GM12878 (cell line): ENCODE data around the gene DMXL2. TPM values are rescaled to one million over a fixed set of nuclear protein-coding genes. Genes with fewer than 3 reads are reported as not detected.

ENCODE experiments used
- ATAC-seq: fragments of 200-7000 bp; cut with Tn5 transposase; 3 replicates; pipeline ENCODE4 v1.9.1; 2020; ENCODE audit warnings: mild to moderate bottlenecking, moderate library complexity
- BruUV-seq: library from RNA; stranded (reverse); fragments of 400-500 nt; replicated peaks from 2 replicates; lab custom pipeline; 2021; lab: Mats Ljungman, UMichigan
- CTCF ChIA-PET: fragments of 300-600 bp; sonication (Branson Sonifier 250); formaldehyde crosslinking; extraction: SDS; loops from one replicate; lab custom pipeline; 2021; ENCODE audit warnings: inconsistent platforms; lab: Yijun Ruan, JAX
- POLR2A ChIA-PET: fragments of 350-600 bp; formaldehyde crosslinking; extraction: SDS; loops from one replicate; lab custom pipeline; 2021; ENCODE audit warnings: inconsistent platforms; lab: Charles Lee
- RAD21 ChIA-PET: fragments of 300-600 bp; sonication (Branson Sonifier 250); formaldehyde crosslinking; loops from one replicate; lab custom pipeline; 2023; ENCODE audit warnings: antibody characterized with exemption; ENCODE audit not compliant: unreplicated experiment; lab: Charles Lee
- SMC1A ChIA-PET: fragments of 300-600 bp; sonication (Branson Sonifier 250); formaldehyde crosslinking; loops from one replicate; lab custom pipeline; 2023; ENCODE audit not compliant: unreplicated experiment, uncharacterized antibody; lab: Charles Lee
- DNase-seq: peaks from one replicate; pipeline ENCODE4 v3.0.0-alpha.2; 2011; ENCODE audit warnings: low read depth, low spot score
- FAIRE-seq: peaks from 3 replicates; lab custom pipeline; 2011; peaks lifted over from hg19 to GRCh38; lab: Jason Lieb, UNC
- H2AFZ ChIP-seq: 2 replicates; pipeline ENCODE4 v1.6.0; 2011; ENCODE audit warnings: low read depth, low read length, control low read depth; ENCODE audit not compliant: control insufficient read depth
- H3K27ac ChIP-seq: 2 replicates; pipeline ENCODE4 v1.5.1; 2011; ENCODE audit warnings: control low read depth; ENCODE audit not compliant: control insufficient read depth, insufficient read depth
- H3K27me3 ChIP-seq, 2 experiments: replicated peaks in 1 of 2; 2 replicates each; pipeline versions ENCODE4 v1.6.0 to v1.6.1; 2011; ENCODE audit warnings: low read length in 1 of 2; ENCODE audit not compliant: control insufficient read depth in 2 of 2, insufficient read depth in 2 of 2
- H3K36me3 ChIP-seq, 2 experiments: 2 replicates each; pipeline ENCODE4 v1.5.1; 2011; ENCODE audit warnings: low read length in 1 of 2; ENCODE audit not compliant: control insufficient read depth in 2 of 2, insufficient read depth in 2 of 2
- H3K4me1 ChIP-seq: 2 replicates; pipeline ENCODE4 v1.6.1; 2011; ENCODE audit warnings: mild to moderate bottlenecking, low read length, moderate library complexity, mixed read lengths; ENCODE audit not compliant: control insufficient read depth, insufficient read depth
- H3K4me2 ChIP-seq: 2 replicates; pipeline ENCODE4 v1.6.0; 2011; ENCODE audit warnings: control low read depth; ENCODE audit not compliant: control insufficient read depth, insufficient read depth
- H3K4me3 ChIP-seq: fragments of 200-600 bp; sonication (generic); 2 replicates; pipeline ENCODE4 v1.5.1; 2016
- H3K79me2 ChIP-seq: 2 replicates; pipeline ENCODE4 v1.6.0; 2011; ENCODE audit warnings: low read length; ENCODE audit not compliant: control insufficient read depth, insufficient read depth
- H3K9ac ChIP-seq: 2 replicates; pipeline ENCODE4 v1.8.0; 2011; ENCODE audit warnings: low read length, control low read depth, mixed read lengths; ENCODE audit not compliant: control insufficient read depth, insufficient read depth
- H3K9me3 ChIP-seq: replicated peaks from 3 replicates; pipeline ENCODE4 v1.5.1; 2011; ENCODE audit warnings: mild to moderate bottlenecking, low read length; ENCODE audit not compliant: control insufficient read depth, insufficient read depth
- H4K20me1 ChIP-seq: 2 replicates; pipeline ENCODE4 v1.6.0; 2011; ENCODE audit not compliant: control insufficient read depth, insufficient read depth
- CEBPB ChIP-seq, 2 experiments: fragments of 150-350 bp in 1 of 2; IDR thresholded peaks; 2 replicates each; pipeline ENCODE4 v1.6.1; 2012 to 2014; ENCODE audit warnings: low read depth in 2 of 2, low read length in 2 of 2, borderline replicate concordance in 1 of 2, inconsistent platforms in 1 of 2
- CHD4 ChIP-seq: fragments of 200-600 bp; sonication (generic); IDR thresholded peaks from 2 replicates; pipeline ENCODE4 v1.6.1; 2016; ENCODE audit warnings: mild to moderate bottlenecking
- CREB1 ChIP-seq: IDR thresholded peaks from 2 replicates; pipeline ENCODE4 v1.6.1; 2012; ENCODE audit warnings: low read depth, mild to moderate bottlenecking, inconsistent platforms
- ESRRA ChIP-seq: IDR thresholded peaks from 2 replicates; pipeline ENCODE4 v1.6.1; 2012; ENCODE audit warnings: mild to moderate bottlenecking, low read length, improper control_type of control experiment
- EZH2 ChIP-seq: IDR thresholded peaks from 2 replicates; pipeline ENCODE4 v1.6.1; 2012; ENCODE audit warnings: low read depth, mild to moderate bottlenecking, control low read depth, inconsistent platforms, low read length, borderline replicate concordance; ENCODE audit not compliant: control insufficient read depth
- HCFC1 ChIP-seq: fragments of 150-350 bp; IDR thresholded peaks from 2 replicates; pipeline ENCODE4 v1.6.1; 2014; ENCODE audit warnings: low read length
- KAT2A ChIP-seq: conservative IDR thresholded peaks from 2 replicates; pipeline ENCODE4 v1.6.1; 2011; ENCODE audit warnings: low read depth, low read length; ENCODE audit not compliant: control insufficient read depth
- MEF2A ChIP-seq: IDR thresholded peaks from 2 replicates; pipeline ENCODE4 v1.6.1; 2011; ENCODE audit warnings: low read depth, mild to moderate bottlenecking, low read length, moderate library complexity; ENCODE audit not compliant: insufficient read depth
- MYC ChIP-seq: IDR thresholded peaks from 2 replicates; pipeline ENCODE4 v1.6.1; 2011; ENCODE audit warnings: mild to moderate bottlenecking, low read length, moderate library complexity, inconsistent platforms; ENCODE audit not compliant: insufficient read depth, insufficient replicate concordance, insufficient read length, severe bottlenecking
- RUNX3 ChIP-seq: IDR thresholded peaks from 2 replicates; pipeline ENCODE4 v1.6.1; 2012; ENCODE audit warnings: low read length, inconsistent platforms
- SREBF1 ChIP-seq: IDR thresholded peaks from 2 replicates; pipeline ENCODE4 v1.6.1; 2012; ENCODE audit warnings: mild to moderate bottlenecking, low read length
- STAT3 ChIP-seq: IDR thresholded peaks from 2 replicates; pipeline ENCODE4 v1.6.1; 2011; ENCODE audit warnings: low read depth, low read length, improper control_type of control experiment
- TAF1 ChIP-seq: IDR thresholded peaks from 2 replicates; pipeline ENCODE4 v1.6.1; 2011; ENCODE audit warnings: mild to moderate bottlenecking, low read depth, low read length, borderline replicate concordance
- TBL1XR1 ChIP-seq: IDR thresholded peaks from 2 replicates; pipeline ENCODE4 v1.6.1; 2012; ENCODE audit warnings: low read depth, low read length, improper control_type of control experiment
- ZNF384 ChIP-seq: IDR thresholded peaks from 2 replicates; pipeline ENCODE4 v1.6.1; 2012; ENCODE audit warnings: low read depth, mild to moderate bottlenecking, low read length, improper control_type of control experiment, borderline replicate concordance
- WGBS: methylation state at CpG from one replicate; pipeline ENCODE4 v1.1.6; 2016; ENCODE audit warnings: low lambda C conversion rate; ENCODE audit not compliant: insufficient replicate concordance, insufficient coverage; ENCODE audit errors: missing lambda C conversion rate; 5-methylcytosine and 5-hydroxymethylcytosine counted together
- in situ Hi-C: fragments of 300-500 bp; cut with MboI; formaldehyde crosslinking; loops from 9 replicates; pipeline ENCODE4 v1.14.3; 2018; ENCODE audit warnings: mixed read lengths
- intact Hi-C: fragments of 100-400 bp; cut with micrococcal nuclease; formaldehyde crosslinking; loops from one replicate; pipeline ENCODE4 v1.14.2; 2022; ENCODE audit not compliant: unreplicated experiment
- polyA plus RNA-seq, 11 experiments: library from polyadenylated mRNA; depleted of rRNA in 4 of 11; unstranded in 6 of 11; stranded (reverse) in 5 of 11; fragments of >200 nt; fragmentation: Nextera tagmentation in 4 of 11; fragmentation: Illumina TruSeq in 1 of 11; extraction: Ambion mirVana in 4 of 11; extraction: Trizol in 1 of 11; gene quantifications; 1 replicate in 1 of 11; 2 replicates in 10 of 11; pipeline versions ENCODE4 v1.2.1 to v1.2.3, GENCODE V29; 2011 to 2016; ENCODE audit warnings: inconsistent platforms in 2 of 11, missing spikeins in 2 of 11, low read depth in 1 of 11
- total RNA-seq, 4 experiments: library from RNA; depleted of rRNA in 3 of 4; stranded (reverse); fragments of >200 nt in 3 of 4; fragmentation: Illumina TruSeq in 1 of 4; extraction: Trizol in 1 of 4; gene quantifications; 2 replicates each; pipeline versions ENCODE4 v1.2.1 to v1.2.3, GENCODE V29; 2013 to 2021
- TF ChIP-seq, protein P1 (sequence below): fragments of 450-650 bp; IDR thresholded peaks from 2 replicates; pipeline ENCODE4 v1.6.1; 2016; ENCODE audit warnings: mild to moderate bottlenecking, moderate library complexity, borderline replicate concordance
- TF ChIP-seq, protein P2 (sequence below): IDR thresholded peaks from 2 replicates; pipeline ENCODE4 v1.6.1; 2012; ENCODE audit warnings: low read length, inconsistent platforms

Gene DMXL2
- total and polyA plus RNA-seq, 10 of the 15 experiments (the other 5 are each of a cell fraction or from before 2014, with no cell fraction given), result 8.5 to 32.1 (median 22.0) TPM

DNA sequence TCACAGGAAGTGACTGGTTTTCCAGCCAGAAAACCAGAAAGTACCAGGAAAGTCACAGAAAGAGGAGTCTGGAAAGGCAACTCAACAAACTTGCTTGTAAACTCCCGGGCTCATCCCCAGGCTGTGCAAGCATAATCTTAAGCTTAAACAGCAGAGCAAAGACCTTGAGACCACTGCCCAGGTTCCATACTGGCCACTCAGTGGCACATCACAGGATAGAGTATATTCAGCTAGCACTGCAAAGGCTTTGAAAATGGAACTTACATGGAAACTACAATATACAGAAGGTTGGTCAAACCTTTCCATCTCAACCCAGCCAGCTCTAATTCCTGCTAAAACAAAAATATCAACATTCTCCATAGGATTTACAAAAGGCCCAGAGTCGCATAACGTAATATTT, 20.1 kb downstream of the DMXL2 start:
- ATAC-seq, result no peak
- no peak for FAIRE-seq
- H3K9ac ChIP-seq, result no peak overlapping the region
- ChIA-PET SMC1A (interaction anchor here (1.1 kb wide), 1 partner anchor 9 kb away, joined by 5 read pairs; no protein-coding TSS in a partner anchor), RAD21 (no interaction called here), POLR2A (interaction anchor here (1.1 kb wide), 1 partner anchor 19 kb away, joined by 3 read pairs; no protein-coding TSS in a partner anchor), CTCF (interaction anchor here (1.1 kb wide), 1 partner anchor 175 kb away, joined by 3 read pairs; no protein-coding TSS in a partner anchor)
- 65% methylated on average over 3 of the region's 3 CpGs for WGBS
- in situ Hi-C loops (no loop called here), intact Hi-C loops (no loop called here)
- DNase-seq, result no peak
- H3K4me1 ChIP-seq, result peaks cover 5% of the 10 kb centered on the region
- TF ChIP-seq TBL1XR1 (no peak), ZNF384 (no peak), CEBPB (IDR thresholded peaks at IDR 0.05; ENCODE audit: borderline replicate concordance in 1 of 2, low read depth in 2 of 2, low read length in 2 of 2) (no peak), CREB1 (no peak), STAT3 (no peak), CHD4 (no peak), MEF2A (no peak), HCFC1 (no peak), RUNX3 (no peak), SREBF1 (no peak), ESRRA (no peak), MYC (no peak), TAF1 (no peak), EZH2 (no peak), KAT2A (no peak)
- TF ChIP-seq, protein P1, sequence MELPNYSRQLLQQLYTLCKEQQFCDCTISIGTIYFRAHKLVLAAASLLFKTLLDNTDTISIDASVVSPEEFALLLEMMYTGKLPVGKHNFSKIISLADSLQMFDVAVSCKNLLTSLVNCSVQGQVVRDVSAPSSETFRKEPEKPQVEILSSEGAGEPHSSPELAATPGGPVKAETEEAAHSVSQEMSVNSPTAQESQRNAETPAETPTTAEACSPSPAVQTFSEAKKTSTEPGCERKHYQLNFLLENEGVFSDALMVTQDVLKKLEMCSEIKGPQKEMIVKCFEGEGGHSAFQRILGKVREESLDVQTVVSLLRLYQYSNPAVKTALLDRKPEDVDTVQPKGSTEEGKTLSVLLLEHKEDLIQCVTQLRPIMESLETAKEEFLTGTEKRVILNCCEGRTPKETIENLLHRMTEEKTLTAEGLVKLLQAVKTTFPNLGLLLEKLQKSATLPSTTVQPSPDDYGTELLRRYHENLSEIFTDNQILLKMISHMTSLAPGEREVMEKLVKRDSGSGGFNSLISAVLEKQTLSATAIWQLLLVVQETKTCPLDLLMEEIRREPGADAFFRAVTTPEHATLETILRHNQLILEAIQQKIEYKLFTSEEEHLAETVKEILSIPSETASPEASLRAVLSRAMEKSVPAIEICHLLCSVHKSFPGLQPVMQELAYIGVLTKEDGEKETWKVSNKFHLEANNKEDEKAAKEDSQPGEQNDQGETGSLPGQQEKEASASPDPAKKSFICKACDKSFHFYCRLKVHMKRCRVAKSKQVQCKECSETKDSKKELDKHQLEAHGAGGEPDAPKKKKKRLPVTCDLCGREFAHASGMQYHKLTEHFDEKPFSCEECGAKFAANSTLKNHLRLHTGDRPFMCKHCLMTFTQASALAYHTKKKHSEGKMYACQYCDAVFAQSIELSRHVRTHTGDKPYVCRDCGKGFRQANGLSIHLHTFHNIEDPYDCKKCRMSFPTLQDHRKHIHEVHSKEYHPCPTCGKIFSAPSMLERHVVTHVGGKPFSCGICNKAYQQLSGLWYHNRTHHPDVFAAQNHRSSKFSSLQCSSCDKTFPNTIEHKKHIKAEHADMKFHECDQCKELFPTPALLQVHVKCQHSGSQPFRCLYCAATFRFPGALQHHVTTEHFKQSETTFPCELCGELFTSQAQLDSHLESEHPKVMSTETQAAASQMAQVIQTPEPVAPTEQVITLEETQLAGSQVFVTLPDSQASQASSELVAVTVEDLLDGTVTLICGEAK, result no peak
- TF ChIP-seq, protein P2, sequence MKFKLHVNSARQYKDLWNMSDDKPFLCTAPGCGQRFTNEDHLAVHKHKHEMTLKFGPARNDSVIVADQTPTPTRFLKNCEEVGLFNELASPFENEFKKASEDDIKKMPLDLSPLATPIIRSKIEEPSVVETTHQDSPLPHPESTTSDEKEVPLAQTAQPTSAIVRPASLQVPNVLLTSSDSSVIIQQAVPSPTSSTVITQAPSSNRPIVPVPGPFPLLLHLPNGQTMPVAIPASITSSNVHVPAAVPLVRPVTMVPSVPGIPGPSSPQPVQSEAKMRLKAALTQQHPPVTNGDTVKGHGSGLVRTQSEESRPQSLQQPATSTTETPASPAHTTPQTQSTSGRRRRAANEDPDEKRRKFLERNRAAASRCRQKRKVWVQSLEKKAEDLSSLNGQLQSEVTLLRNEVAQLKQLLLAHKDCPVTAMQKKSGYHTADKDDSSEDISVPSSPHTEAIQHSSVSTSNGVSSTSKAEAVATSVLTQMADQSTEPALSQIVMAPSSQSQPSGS, result no peak
- no peaks in the 10 kb centered on the region for H4K20me1 ChIP-seq
- H3K79me2 ChIP-seq, result no peaks in the 10 kb centered on the region
- no peak overlapping the region for H2AFZ ChIP-seq
- no TSS peak for BruUV-seq
- H3K36me3 ChIP-seq, result no peaks in the 10 kb centered on the region
- no peak overlapping the region for H3K27ac ChIP-seq
- H3K27me3 ChIP-seq, result no peaks in the 10 kb centered on the region
- H3K4me3 ChIP-seq, result no peak overlapping the region
- H3K4me2 ChIP-seq, result no peak overlapping the region
- H3K9me3 ChIP-seq, result no peaks in the 10 kb centered on the region
